Activated T-cell treated with anti-CD3 and anti-CD28 coated beads, Interleukin-2, amount 50 U/mL, for 48 hours (primary cell): ENCODE results near the gene PACS2.
"Not testable (repeated sequence)": the region's sequence is repeated elsewhere in the genome, so short reads cannot be mapped to it uniquely, and the experiment has no call there.

Experiments used
- DNase-seq, 2 experiments: peaks; one replicate each; pipeline ENCODE4 v3.0.0-alpha.2; 2020

The PACS2 gene

GRCh38 chr14:105315941-105316576 is 1.5 kb downstream of the PACS2 start:
- peak; percentile 33 to 43 for DNase-seq

- no peak for DNase-seq
Observed at GRCh38 chr14:105316577-105316941, 2.0 kb downstream of the PACS2 start.

- DNase-seq = peak in 1 of 2 experiments; percentile 24
Observed at GRCh38 chr14:105316968-105317510, 2.5 kb downstream of the PACS2 start.

- DNase-seq = peak; percentile 38 to 49
Observed at GRCh38 chr14:105317546-105317945, 3.0 kb downstream of the PACS2 start.

DNA sequence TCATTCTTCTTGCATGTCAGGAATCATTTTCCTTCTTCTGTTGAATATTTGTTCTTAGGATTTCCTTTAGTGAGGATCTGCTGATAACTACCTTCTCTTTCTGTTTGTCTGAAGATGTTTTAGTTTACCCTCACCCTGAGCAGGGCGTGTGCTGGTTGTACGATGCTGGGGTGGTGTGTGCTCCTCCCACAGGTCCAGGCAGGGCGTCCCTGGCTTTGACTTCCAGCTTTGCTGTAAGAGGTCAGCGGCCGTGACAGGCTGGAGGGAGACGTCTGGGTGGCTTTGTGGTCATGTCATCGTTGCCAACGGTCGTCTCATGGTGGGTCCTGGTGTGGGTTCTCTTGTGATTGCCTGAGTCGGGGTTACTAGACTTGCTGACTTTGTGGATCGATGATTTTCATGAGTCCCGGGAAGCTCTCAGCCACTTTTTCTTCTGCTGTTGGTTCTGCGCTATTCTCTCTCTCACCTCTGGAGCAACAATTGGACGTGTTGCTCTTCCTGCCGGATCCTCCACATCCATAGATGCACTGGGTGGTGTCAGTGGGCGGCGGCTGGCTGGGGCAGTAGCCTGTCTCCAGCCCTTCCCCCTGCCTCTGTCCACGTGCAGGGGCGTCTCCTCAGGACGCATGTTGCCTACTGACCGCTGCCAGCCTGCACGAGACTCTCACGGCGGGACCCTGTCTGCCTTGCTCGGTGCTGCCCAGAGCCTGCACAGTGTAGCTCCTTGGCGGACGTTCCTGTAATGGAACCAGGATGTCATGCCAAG is 8.4 kb downstream of the PACS2 start:
- no peak for DNase-seq

- no peak for DNase-seq
Observed at GRCh38 chr14:105323663-105324062, 9.1 kb downstream of the PACS2 start.

DNA sequence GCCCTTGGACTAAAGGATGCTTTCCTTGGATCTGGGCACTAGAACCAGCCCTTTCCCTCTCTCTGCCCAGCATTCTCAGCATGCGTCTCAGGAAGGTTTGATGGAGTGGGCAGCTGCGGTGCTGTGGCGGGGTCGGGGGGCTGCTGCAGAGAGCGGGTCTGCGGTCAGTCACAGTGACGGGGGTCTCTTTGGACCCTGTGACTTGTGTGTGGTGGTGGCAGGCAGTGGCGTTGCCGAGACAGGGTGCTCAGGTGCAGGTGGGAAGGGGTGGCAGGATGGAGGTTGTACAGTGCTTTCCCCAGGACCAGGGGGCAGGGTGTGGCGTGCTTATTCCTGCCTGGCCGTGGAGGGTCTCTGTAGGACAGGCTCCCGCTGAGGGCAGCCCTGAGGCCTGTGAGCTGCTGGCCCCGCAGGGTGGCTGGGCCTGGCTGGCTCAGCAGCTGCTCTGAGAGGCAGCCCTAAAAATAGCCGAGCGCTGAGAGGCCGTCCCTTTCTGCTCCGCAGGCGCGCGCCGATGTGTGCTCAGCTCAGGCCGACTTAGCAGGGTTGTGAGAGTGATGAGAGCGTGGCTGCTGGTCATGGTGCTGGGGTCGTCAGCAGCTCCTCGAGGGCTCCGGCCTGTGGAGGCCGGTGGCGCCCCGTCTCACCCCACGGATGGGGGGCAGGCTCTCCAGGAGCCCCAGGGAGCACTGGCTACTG is 9.7 kb downstream of the PACS2 start:
- DNase-seq = no peak

GRCh38 chr14:105324871-105325270 is 10.3 kb downstream of the PACS2 start:
- DNase-seq = no peak

DNA sequence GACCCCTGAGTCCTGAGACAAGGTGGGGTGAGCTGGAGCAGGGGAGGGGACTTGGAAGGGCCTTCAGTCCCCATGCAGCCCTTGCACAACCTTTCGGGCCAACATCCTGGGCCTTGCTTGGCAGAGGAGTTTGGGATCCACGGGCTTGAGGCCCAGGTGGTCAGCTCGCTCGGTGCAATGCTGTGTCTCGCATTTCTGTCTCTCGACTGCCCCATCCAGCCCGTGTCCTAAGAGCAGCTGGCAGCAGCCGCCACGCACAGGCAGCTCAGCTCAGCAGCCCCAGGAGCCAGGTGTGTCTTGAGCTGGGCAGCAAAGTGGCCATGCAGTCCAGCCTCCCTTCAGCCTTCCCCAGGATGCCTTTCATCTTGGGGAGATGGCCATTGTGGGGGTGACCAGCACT is 10.8 kb downstream of the PACS2 start:
- no peak for DNase-seq

- no peak for DNase-seq
Observed at GRCh38 chr14:105325716-105326567, 11.4 kb downstream of the PACS2 start.

- DNase-seq = no peak
Observed at GRCh38 chr14:105326568-105326867, 12.0 kb downstream of the PACS2 start.

DNA sequence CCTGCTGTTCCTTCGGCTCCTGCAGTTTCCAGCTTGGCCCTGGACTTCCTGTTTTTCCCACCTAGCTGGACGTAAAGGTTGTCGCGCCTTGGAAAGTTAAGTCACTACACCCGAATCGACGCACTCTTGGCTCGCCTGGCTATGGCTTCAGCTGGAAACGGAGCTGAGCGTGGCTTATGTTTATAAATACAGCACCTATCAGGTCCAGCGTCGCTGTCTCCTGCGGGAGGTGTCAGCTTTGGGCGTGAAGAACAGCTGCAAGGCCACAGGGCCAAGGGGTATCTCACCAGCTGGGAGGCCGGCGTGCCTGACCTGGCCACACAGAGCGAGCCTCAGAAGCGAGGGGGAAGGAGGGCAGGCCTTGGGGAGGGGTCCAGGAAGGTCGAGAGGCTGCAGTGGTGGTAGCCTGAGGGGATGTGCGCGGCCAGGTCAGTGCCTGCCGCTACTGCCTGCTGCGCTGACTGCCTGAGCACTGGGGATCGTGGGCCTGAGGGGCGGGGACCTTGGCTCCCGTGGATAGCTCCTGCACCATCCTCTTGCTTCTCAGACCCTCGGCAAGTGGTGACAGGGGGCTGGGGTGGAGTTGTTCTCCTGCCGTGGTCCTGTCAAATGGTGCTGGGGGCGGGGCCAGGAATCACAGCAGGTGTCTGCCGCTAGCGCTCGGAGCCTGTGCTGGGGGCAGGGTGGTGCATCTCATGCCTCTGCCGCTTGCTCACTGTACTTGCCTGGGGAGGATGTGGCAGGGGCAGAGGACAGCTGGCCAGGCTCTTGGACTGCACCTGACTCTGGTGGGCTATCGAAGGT is 12.5 kb downstream of the PACS2 start:
- DNase-seq = no peak

- not testable (repeated sequence) for DNase-seq
Observed at GRCh38 chr14:105327695-105328045, 13.1 kb downstream of the PACS2 start.

- no peak for DNase-seq
Observed at GRCh38 chr14:105328070-105328677, 13.6 kb downstream of the PACS2 start.

- no peak for DNase-seq
Observed at GRCh38 chr14:105328678-105329390, 14.3 kb downstream of the PACS2 start.

DNA sequence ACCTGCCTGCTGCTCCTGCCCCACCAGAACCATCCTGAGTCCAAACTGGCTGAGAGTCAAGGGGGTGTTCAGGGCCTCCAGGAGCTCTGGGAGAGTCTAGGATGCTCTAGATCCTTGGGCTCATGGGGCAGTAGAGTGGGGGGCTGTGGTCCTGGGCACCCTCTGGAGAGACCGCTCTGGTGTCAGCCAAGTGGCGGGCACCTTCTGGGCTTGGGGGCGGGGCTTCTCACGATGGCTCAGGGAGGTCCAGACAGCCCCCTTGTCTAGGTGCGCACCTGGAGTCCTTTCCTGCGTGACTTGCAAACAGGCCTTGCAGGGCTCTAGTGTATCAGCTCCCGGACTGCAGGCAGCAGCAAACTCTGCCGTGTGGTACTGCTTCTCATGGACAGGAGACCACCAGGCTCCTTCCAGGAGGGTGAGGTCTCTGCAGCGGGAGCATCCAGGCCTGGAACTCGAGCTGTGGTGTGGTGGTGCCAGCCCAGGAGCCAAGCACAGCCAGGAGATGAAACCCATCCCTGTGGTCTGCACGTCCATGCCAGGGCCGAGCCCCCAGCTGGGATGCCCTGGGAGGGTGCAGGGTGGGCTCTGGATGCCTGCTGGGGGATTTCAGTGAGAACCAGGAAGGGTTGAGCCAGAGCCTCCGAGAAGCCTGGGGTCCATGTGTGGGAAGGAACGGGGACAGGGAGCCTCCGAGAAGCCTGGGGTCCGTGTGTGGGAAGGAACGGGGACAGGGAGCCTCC is 15.0 kb downstream of the PACS2 start:
- no peak for DNase-seq

DNA sequence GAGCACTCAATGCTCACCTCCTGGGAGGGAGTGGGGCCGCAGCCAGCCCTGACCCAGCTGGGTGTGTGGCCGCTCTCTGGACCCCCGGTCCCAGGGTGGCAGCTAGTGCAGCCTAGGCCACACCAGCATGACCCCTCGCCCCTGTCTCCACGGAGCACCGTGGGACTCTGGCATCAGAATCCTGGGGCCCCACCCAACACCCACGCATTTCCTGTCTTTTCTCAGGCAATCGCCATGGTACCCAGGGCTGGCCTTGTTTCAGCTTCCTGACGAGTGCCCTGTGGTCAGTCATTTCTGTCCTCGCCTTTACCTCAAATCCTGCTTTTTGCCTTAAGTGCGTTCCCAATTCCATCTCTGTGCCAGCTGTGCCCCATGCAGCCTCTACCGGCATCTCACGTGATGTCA is 15.9 kb downstream of the PACS2 start:
- peak; percentile 32 to 41 for DNase-seq

- DNase-seq = no peak
Observed at GRCh38 chr14:105331575-105332349, 17.2 kb downstream of the PACS2 start.

DNA sequence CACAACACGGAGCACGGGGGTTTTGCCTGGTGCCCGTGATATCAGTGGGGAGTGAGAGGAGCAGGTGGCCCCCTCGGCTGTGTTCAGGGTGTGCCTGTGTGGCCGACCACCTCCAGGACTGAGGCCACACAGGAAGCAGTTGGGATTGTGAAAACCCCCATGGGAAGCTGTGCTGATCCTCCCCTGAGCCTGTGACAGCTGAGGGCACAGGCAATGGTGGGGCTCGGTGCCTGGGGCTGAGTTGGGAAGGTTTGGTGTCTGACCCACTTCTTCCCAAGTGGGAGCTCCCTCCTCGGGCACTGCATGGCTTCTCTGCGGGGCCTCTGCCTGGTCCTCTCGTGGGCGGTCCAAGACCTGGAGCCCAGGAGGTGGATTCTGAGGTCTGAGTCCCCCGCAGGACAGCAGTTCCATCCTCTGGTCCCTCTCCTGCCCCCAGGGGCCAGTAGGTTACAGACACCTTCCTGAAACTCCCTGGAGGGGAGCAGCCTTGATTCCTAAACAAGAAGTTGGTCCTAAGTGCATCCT is 17.9 kb downstream of the PACS2 start:
- no peak for DNase-seq
